Caco-2 (cell line): ENCODE measurements around the gene CORO7. TPM values are rescaled to one million over a fixed set of nuclear protein-coding genes. Genes with fewer than 3 reads are reported as not detected.

Experiments
- BruUV-seq: library from RNA; stranded (reverse); fragments of 400-500 nt; replicated peaks from 2 replicates; lab custom pipeline; 2021; lab: Mats Ljungman, UMichigan
- CTCF ChIA-PET: fragments of 300-600 bp; sonication (Branson Sonifier 250); formaldehyde crosslinking; loops from one replicate; lab custom pipeline; 2022; ENCODE audit warnings: antibody characterized with exemption; lab: Charles Lee
- POLR2A ChIA-PET: fragments of 300-600 bp; sonication (Branson Sonifier 250); formaldehyde crosslinking; loops from one replicate; lab custom pipeline; 2022; ENCODE audit warnings: antibody characterized with exemption; lab: Charles Lee
- DNase-seq, 2 experiments: peaks; one replicate each; pipeline versions ENCODE4 v3.0.0 to v3.0.0-alpha.2; 2020 to 2022
- H3K27me3 ChIP-seq: replicated peaks from 2 replicates; pipeline ENCODE4 v1.6.0; 2011; ENCODE audit warnings: low read length; ENCODE audit not compliant: control insufficient read depth, insufficient read depth
- H3K36me3 ChIP-seq: 2 replicates; pipeline ENCODE4 v1.5.1; 2011; ENCODE audit warnings: low read length; ENCODE audit not compliant: control insufficient read depth, insufficient read depth
- H3K4me1 ChIP-seq: fragments of 250-450 bp; sonication (Bioruptor Pico); 2 replicates; pipeline ENCODE4 v1.5.1; 2020; ENCODE audit warnings: mild to moderate bottlenecking
- H3K4me3 ChIP-seq: 2 replicates; pipeline ENCODE4 v1.5.1; 2011; ENCODE audit warnings: low read depth, mild to moderate bottlenecking, control low read depth, low read length
- H3K9me3 ChIP-seq: fragments of 250-450 bp; sonication (Bioruptor Pico); 2 replicates; pipeline ENCODE4 v1.5.1; 2020; ENCODE audit warnings: mild to moderate bottlenecking, moderate library complexity
- H3K27ac Mint-ChIP-seq: one replicate; pipeline ENCODE4 v1.8.0; 2022; ENCODE audit warnings: mixed read lengths; ENCODE audit not compliant: unreplicated experiment
- H3K27me3 Mint-ChIP-seq: one replicate; pipeline ENCODE4 v1.8.0; 2022; ENCODE audit warnings: mixed read lengths; ENCODE audit not compliant: insufficient read depth, unreplicated experiment
- H3K36me3 Mint-ChIP-seq: one replicate; pipeline ENCODE4 v1.8.0; 2022; ENCODE audit warnings: mild to moderate bottlenecking, mixed read lengths; ENCODE audit not compliant: insufficient read depth, unreplicated experiment
- H3K4me1 Mint-ChIP-seq: one replicate; pipeline ENCODE4 v1.8.0; 2022; ENCODE audit warnings: low read depth, mixed read lengths; ENCODE audit not compliant: unreplicated experiment
- H3K4me3 Mint-ChIP-seq: one replicate; pipeline ENCODE4 v1.8.0; 2022; ENCODE audit warnings: mild to moderate bottlenecking, moderate library complexity, mixed read lengths; ENCODE audit not compliant: unreplicated experiment
- H3K9me3 Mint-ChIP-seq: one replicate; pipeline ENCODE4 v1.8.0; 2022; ENCODE audit warnings: mixed read lengths; ENCODE audit not compliant: unreplicated experiment
- intact Hi-C: fragments of 100-400 bp; cut with micrococcal nuclease; formaldehyde crosslinking; loops from one replicate; pipeline ENCODE4 v1.10.0; 2022; ENCODE audit not compliant: unreplicated experiment
- total RNA-seq: library from RNA; stranded (reverse); gene quantifications from 2 replicates; pipeline ENCODE4 v1.2.3, GENCODE V29; 2022
- TF ChIP-seq, protein P1 (sequence below), 2 experiments: fragments of 200-600 bp in 1 of 2; IDR thresholded peaks; 1 replicate in 1 of 2; 2 replicates in 1 of 2; pipeline versions ENCODE4 v1.5.1 to v1.8.0; 2011 to 2022; ENCODE audit warnings: antibody characterized with exemption in 1 of 2, control low read depth in 1 of 2, inconsistent platforms in 1 of 2, low read depth in 1 of 2, low read length in 1 of 2, mild to moderate bottlenecking in 1 of 2, moderate library complexity in 1 of 2; ENCODE audit not compliant: insufficient read depth in 1 of 2, severe bottlenecking in 1 of 2, unreplicated experiment in 1 of 2

The CORO7 gene
- total RNA-seq, 1 experiment from 2014 or later: 23.1 TPM

GRCh38 chr16:4321286-4322120, 94.9 kb downstream of the CORO7 start:
- Histone ChIP-seq H3K36me3 (no peaks in the 10 kb centered on the region; the same call in 1 of the 2 replicates), H3K27me3 (no peaks in the 10 kb centered on the region), H3K4me1 (peaks cover 29% of the 10 kb centered on the region), H3K9me3 (no peaks in the 10 kb centered on the region), H3K4me3 (no peak overlapping the region)
- Mint-ChIP-seq H3K4me1 (no peaks in the 10 kb centered on the region), H3K27me3 (no peaks in the 10 kb centered on the region), H3K4me3 (no peak overlapping the region), H3K9me3 (no peaks in the 10 kb centered on the region), H3K36me3 (peaks cover 5% of the 10 kb centered on the region), H3K27ac (no peak overlapping the region)
- TF ChIP-seq, protein P1, sequence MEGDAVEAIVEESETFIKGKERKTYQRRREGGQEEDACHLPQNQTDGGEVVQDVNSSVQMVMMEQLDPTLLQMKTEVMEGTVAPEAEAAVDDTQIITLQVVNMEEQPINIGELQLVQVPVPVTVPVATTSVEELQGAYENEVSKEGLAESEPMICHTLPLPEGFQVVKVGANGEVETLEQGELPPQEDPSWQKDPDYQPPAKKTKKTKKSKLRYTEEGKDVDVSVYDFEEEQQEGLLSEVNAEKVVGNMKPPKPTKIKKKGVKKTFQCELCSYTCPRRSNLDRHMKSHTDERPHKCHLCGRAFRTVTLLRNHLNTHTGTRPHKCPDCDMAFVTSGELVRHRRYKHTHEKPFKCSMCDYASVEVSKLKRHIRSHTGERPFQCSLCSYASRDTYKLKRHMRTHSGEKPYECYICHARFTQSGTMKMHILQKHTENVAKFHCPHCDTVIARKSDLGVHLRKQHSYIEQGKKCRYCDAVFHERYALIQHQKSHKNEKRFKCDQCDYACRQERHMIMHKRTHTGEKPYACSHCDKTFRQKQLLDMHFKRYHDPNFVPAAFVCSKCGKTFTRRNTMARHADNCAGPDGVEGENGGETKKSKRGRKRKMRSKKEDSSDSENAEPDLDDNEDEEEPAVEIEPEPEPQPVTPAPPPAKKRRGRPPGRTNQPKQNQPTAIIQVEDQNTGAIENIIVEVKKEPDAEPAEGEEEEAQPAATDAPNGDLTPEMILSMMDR (IDR thresholded peaks at IDR 0.05; ENCODE audit: insufficient read depth in 1 of 2, low read depth in 1 of 2, low read length in 1 of 2, severe bottlenecking in 1 of 2, unreplicated experiment in 1 of 2): no peak
- intact Hi-C loops: no loop called here
- CTCF ChIA-PET: no interaction called here
- POLR2A ChIA-PET: no interaction called here
- no peak for DNase-seq
- no TSS peak for BruUV-seq

DNA sequence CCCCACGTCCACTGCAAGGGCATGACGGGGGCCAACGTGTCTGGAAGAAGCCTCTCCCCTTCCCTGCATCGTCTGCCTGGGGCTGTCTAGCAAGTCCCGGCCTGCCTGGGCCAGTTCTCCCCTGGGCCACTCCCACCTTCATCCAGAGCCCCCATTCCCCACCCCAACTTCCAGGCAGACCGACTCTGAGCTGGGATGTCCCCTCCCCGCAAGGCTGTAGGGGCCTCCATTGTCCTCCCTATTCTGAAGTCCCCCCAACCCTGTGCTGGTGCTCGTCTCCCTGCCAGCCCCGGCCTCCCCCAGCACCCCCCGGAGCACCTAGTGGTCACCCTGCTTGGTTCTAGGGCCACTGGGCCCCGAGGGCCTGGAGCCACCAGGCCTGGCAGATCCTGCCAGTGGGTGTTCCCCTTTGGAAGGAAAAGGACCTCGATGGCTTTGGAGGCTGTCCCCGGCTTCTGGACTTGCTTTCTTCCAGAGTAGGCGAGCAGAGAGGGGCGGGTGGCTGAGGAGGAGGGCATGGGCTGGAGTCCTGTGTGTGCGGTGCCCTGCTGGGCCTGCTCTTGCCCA, 95.7 kb downstream of the CORO7 start:
- Mint-ChIP-seq H3K36me3 (peaks cover 5% of the 10 kb centered on the region), H3K4me3 (no peak overlapping the region), H3K4me1 (no peaks in the 10 kb centered on the region), H3K9me3 (no peaks in the 10 kb centered on the region), H3K27ac (no peak overlapping the region), H3K27me3 (no peaks in the 10 kb centered on the region)
- TF ChIP-seq, protein P1 (IDR thresholded peaks at IDR 0.05; ENCODE audit: insufficient read depth in 1 of 2, low read depth in 1 of 2, low read length in 1 of 2, severe bottlenecking in 1 of 2, unreplicated experiment in 1 of 2): no peak
- DNase-seq: no peak
- BruUV-seq: no TSS peak
- Histone ChIP-seq H3K9me3 (no peaks in the 10 kb centered on the region), H3K4me1 (peaks cover 29% of the 10 kb centered on the region), H3K27me3 (no peaks in the 10 kb centered on the region), H3K36me3 (no peaks in the 10 kb centered on the region), H3K4me3 (no peak overlapping the region)
- CTCF ChIA-PET: interaction anchor here (0.6 kb wide), 1 partner anchor 34 kb away, joined by 3 read pairs; no protein-coding TSS in a partner anchor
- POLR2A ChIA-PET: no interaction called here
- intact Hi-C loops: no loop called here

DNA sequence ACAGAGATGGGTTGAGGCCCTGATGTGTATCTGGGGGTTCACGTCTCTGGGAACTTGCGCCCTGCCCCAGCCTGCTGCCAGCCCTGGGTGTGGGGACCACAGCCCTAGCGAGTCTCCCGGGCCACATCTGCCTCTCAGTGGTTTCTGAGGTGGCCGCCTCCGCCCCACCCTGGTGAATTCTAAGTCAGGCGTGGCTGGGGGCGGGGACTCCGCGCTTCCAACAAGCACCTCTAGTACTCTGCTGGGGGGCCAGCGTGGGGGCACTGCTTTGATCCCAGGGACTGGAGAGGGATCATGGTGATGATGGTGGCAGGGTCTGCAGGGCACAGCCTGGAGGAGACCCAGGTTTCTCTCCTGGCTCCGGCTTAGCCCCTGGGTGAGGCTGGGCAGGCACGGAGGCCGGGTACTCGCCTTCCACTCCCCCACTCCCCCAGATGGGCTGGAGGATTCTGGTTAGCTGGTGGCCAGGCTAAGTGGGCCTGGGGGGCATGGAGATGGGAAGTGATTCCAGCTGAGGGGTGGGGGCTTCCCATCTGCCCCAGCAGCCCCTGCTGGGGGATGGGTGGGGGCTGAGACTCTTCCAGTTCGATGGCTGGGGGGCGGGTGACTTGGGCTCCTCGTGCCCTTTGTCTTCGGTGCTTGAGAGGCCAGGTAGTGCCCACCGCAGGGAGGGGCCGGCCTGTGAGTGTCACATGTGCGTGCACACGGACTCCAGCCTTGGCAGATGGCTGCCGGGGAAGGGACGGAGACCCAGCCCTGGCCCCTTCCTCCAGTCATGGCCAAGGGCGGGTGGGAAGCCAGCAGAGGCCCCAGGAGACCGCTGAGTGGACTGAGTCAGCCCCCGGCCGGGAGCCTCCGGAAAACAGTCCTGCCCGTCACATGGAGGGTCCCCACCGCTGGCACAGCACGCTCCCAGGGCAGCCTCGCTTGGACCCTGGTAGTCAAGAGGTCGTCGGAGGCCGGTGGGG, 96.7 kb downstream of the CORO7 start:
- H3K9me3 ChIP-seq: no peaks in the 10 kb centered on the region
- Mint-ChIP-seq H3K36me3 (peaks cover 9% of the 10 kb centered on the region), H3K27me3 (no peaks in the 10 kb centered on the region), H3K9me3 (no peaks in the 10 kb centered on the region), H3K4me3 (no peak overlapping the region), H3K27ac (no peak overlapping the region), H3K4me1 (peaks cover 2% of the 10 kb centered on the region)
- BruUV-seq: no TSS peak
- H3K4me1 ChIP-seq: peaks cover 29% of the 10 kb centered on the region
- DNase-seq: no peak
- H3K27me3 ChIP-seq: no peaks in the 10 kb centered on the region
- CTCF ChIA-PET: no interaction called here
- TF ChIP-seq, protein P1 (IDR thresholded peaks at IDR 0.05; ENCODE audit: insufficient read depth in 1 of 2, low read depth in 1 of 2, low read length in 1 of 2, severe bottlenecking in 1 of 2, unreplicated experiment in 1 of 2): no peak
- POLR2A ChIA-PET: no interaction called here
- intact Hi-C loops: no loop called here
- H3K36me3 ChIP-seq: no peaks in the 10 kb centered on the region
- no peak overlapping the region for H3K4me3 ChIP-seq
